ENCODE data around the gene ABHD12. TPM values are rescaled to one million over a fixed set of nuclear protein-coding genes. Genes with fewer than 3 reads are reported as not detected.

Gene ABHD12
- total RNA-seq, 1 donor from 2014 or later = 58.0 TPM

GRCh38 chr20:25297141-25297905 lies 93.3 kb downstream of the ABHD12 start:
- no peak overlapping the region for H3K4me3 Mint-ChIP-seq
- no peak overlapping the region for H3K27ac Mint-ChIP-seq

GRCh38 chr20:25296094-25297093 lies 94.2 kb downstream of the ABHD12 start:
- Mint-ChIP-seq H3K27ac (no peak overlapping the region), H3K36me3 (peaks cover 7% of the 10 kb centered on the region), H3K9me3 (no peaks in the 10 kb centered on the region), H3K4me1 (no peaks in the 10 kb centered on the region), H3K27me3 (ENCODE audit: low read depth) (no peaks in the 10 kb centered on the region), H3K4me3 (no peak overlapping the region)
- TF ChIP-seq CTCF (IDR thresholded peaks at IDR 0.05; ENCODE audit: unreplicated experiment) = no peak
- DNase-seq (ENCODE audit: low spot score in 2 of 2, unreplicated experiment in 2 of 2) = no peak

More at GRCh38 chr20:25297141-25297905, 93.3 kb downstream of the ABHD12 start:
- H3K9me3 Mint-ChIP-seq = no peaks in the 10 kb centered on the region
- peaks cover 7% of the 10 kb centered on the region for H3K36me3 Mint-ChIP-seq
- no peak for DNase-seq (ENCODE audit: low spot score in 2 of 2, unreplicated experiment in 2 of 2)
- H3K27me3 Mint-ChIP-seq (ENCODE audit: low read depth) = no peaks in the 10 kb centered on the region
- no peak for TF ChIP-seq CTCF (IDR thresholded peaks at IDR 0.05; ENCODE audit: unreplicated experiment)
- no peaks in the 10 kb centered on the region for H3K4me1 Mint-ChIP-seq

GRCh38 chr20:25295386-25296093 lies 95.1 kb downstream of the ABHD12 start:
- Mint-ChIP-seq H3K4me3 (no peak overlapping the region), H3K27ac (peak overlapping the region; percentile 25), H3K4me1 (no peaks in the 10 kb centered on the region), H3K36me3 (peaks cover 7% of the 10 kb centered on the region), H3K9me3 (no peaks in the 10 kb centered on the region), H3K27me3 (ENCODE audit: low read depth) (no peaks in the 10 kb centered on the region)
- TF ChIP-seq CTCF (IDR thresholded peaks at IDR 0.05; ENCODE audit: unreplicated experiment) = no peak
- no peak for DNase-seq (ENCODE audit: low spot score in 2 of 2, unreplicated experiment in 2 of 2)

- H3K4me1 Mint-ChIP-seq = no peaks in the 10 kb centered on the region
- TF ChIP-seq CTCF (IDR thresholded peaks at IDR 0.05; ENCODE audit: unreplicated experiment) = peak; percentile 54
- H3K27ac Mint-ChIP-seq = peak overlapping the region; percentile 25
- H3K9me3 Mint-ChIP-seq = no peaks in the 10 kb centered on the region
- peak in 1 of 2 experiments; percentile 71 for DNase-seq (ENCODE audit: low spot score in 2 of 2, unreplicated experiment in 2 of 2)
- no peaks in the 10 kb centered on the region for H3K27me3 Mint-ChIP-seq (ENCODE audit: low read depth)
- H3K4me3 Mint-ChIP-seq = no peak overlapping the region
- peaks cover 7% of the 10 kb centered on the region for H3K36me3 Mint-ChIP-seq
Observed at GRCh38 chr20:25294459-25295385, 95.9 kb downstream of the ABHD12 start.

All from mesothelial cell of epicardium (in vitro differentiated cells).